Ovary (tissue), 9 donors: ENCODE measurements around the gene TOP3A. TPM values are rescaled to one million over a fixed set of nuclear protein-coding genes. Genes with fewer than 3 reads are reported as not detected.
"Not testable (repeated sequence)": the region's sequence is repeated elsewhere in the genome, so short reads cannot be mapped to it uniquely, and the experiment has no call there.

Source experiments
- DNase-seq, 5 donors: peaks; one replicate each; pipeline ENCODE4 v3.0.0-alpha.2; 2019 to 2020
- H3K27ac ChIP-seq, 2 donors: fragments of 200-600 bp; one replicate each; pipeline versions ENCODE4 v1.5.1 to v1.8.0; 2019 to 2022
- H3K27me3 ChIP-seq: fragments of 200-600 bp; one replicate; pipeline ENCODE4 v1.8.0; 2022
- H3K36me3 ChIP-seq: fragments of 200-600 bp; sonication (generic); one replicate; pipeline ENCODE4 v1.5.1; 2019
- H3K4me1 ChIP-seq: one replicate; pipeline ENCODE4 v1.8.1; 2013; ENCODE audit warnings: mild to moderate bottlenecking, moderate library complexity; ENCODE audit not compliant: insufficient read depth
- H3K4me3 ChIP-seq: fragments of 200-600 bp; sonication (generic); one replicate; pipeline ENCODE4 v1.5.1; 2017
- H3K9me3 ChIP-seq, 2 donors: fragments of 200-600 bp in 1 of 2; sonication (generic) in 1 of 2; one replicate each; pipeline versions ENCODE4 v1.5.1 to v1.8.1; 2013 to 2019; ENCODE audit warnings: mild to moderate bottlenecking in 1 of 2, moderate library complexity in 1 of 2
- EP300 ChIP-seq: sonication (generic); formaldehyde crosslinking; IDR thresholded peaks from one replicate; pipeline ENCODE4 v1.6.1; 2017; ENCODE audit warnings: antibody characterized with exemption
- POLR2A ChIP-seq: fragments of 450-650 bp; IDR thresholded peaks from one replicate; pipeline ENCODE4 v1.6.1; 2017; ENCODE audit warnings: antibody characterized with exemption, mild to moderate bottlenecking, moderate library complexity
- WGBS, 3 donors: extraction: QIAGEN DNeasy Blood & Tissue Kit in 1 of 3; methylation state at CpG; one replicate each; pipeline versions ENCODE4 v1.1.5 to v1.1.7; 2013 to 2017; 5-methylcytosine and 5-hydroxymethylcytosine counted together
- intact Hi-C, 4 donors: fragments of 100-400 bp; cut with DNase I; formaldehyde crosslinking; loops; one replicate each; pipeline versions ENCODE4 v1.11.0 to v1.15.1; 2022 to 2023
- polyA plus RNA-seq, 2 donors: library from polyadenylated mRNA; stranded (reverse); fragments of 200-250 nt in 1 of 2; fragments of 350-450 nt in 1 of 2; fragmentation: Illumina TruSeq in 1 of 2; extraction: RNeasy Lipid Tissue Mini Kit (QIAGEN cat#74804) in 1 of 2; gene quantifications; one replicate each; pipeline ENCODE4 v1.2.3, GENCODE V29; 2013 to 2014
- total RNA-seq, 7 donors: library from RNA; depleted of rRNA in 2 of 7; stranded (reverse); fragments of >200 nt in 2 of 7; fragmentation: NEBNext Ultra II Directional in 3 of 7; extraction: Animal tissue kit (Norgen Biotek cat#: 25700) in 3 of 7; gene quantifications; one replicate each; pipeline versions ENCODE4 v1.1.0 to v1.2.4, GENCODE V29; 2016 to 2023
- TF ChIP-seq, protein P1 (sequence below), 3 donors: fragments of 450-650 bp in 2 of 3; fragments of 200-600 bp in 1 of 3; IDR thresholded peaks; one replicate each; pipeline versions ENCODE4 v1.5.1 to v1.8.0; 2016 to 2022; ENCODE audit warnings: antibody characterized with exemption in 3 of 3, mild to moderate bottlenecking in 1 of 3
- donor health status: DM: no; HTN: no; CAD: no; lungs with moderate emphysema.
- donor health status: DM: no; HTN: no; CAD: no.
- donor health status: Bipolar disorder and iron deficiency.
- donor health status: DM: yes; HTN: yes; CAD: no.
- donor health status: DM: no; HTN: no; CAD: no.
- donor health status: DM: yes; HTN: yes; CAD: no.

Gene TOP3A
- total and polyA plus RNA-seq, 9 donors: 12.6 to 35.7 (median 21.3) TPM

- DNase-seq: no peak
- Histone ChIP-seq H3K4me3 (no peak overlapping the region), H3K27me3 (no peaks in the 10 kb centered on the region), H3K27ac (no peak overlapping the region), H3K9me3 (no peaks in the 10 kb centered on the region), H3K4me1 (no peaks in the 10 kb centered on the region), H3K36me3 (no peaks in the 10 kb centered on the region)
- 90 to 93% (median 92%) methylated on average over 6 of the region's 6 CpGs for WGBS, 3 donors
- intact Hi-C loops: no loop called here
- TF ChIP-seq, protein P1, sequence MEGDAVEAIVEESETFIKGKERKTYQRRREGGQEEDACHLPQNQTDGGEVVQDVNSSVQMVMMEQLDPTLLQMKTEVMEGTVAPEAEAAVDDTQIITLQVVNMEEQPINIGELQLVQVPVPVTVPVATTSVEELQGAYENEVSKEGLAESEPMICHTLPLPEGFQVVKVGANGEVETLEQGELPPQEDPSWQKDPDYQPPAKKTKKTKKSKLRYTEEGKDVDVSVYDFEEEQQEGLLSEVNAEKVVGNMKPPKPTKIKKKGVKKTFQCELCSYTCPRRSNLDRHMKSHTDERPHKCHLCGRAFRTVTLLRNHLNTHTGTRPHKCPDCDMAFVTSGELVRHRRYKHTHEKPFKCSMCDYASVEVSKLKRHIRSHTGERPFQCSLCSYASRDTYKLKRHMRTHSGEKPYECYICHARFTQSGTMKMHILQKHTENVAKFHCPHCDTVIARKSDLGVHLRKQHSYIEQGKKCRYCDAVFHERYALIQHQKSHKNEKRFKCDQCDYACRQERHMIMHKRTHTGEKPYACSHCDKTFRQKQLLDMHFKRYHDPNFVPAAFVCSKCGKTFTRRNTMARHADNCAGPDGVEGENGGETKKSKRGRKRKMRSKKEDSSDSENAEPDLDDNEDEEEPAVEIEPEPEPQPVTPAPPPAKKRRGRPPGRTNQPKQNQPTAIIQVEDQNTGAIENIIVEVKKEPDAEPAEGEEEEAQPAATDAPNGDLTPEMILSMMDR (IDR thresholded peaks at IDR 0.05): no peak
- TF ChIP-seq POLR2A (no peak), EP300 (no peak)
These were observed 38.7 kb upstream of the TOP3A start for GRCh38 chr17:18353541-18353940.

- no peaks in the 10 kb centered on the region for H3K4me1 ChIP-seq
- DNase-seq: no peak
- H3K27ac ChIP-seq: no peak overlapping the region
- TF ChIP-seq, protein P1 (IDR thresholded peaks at IDR 0.05): no peak
- TF ChIP-seq POLR2A: no peak
- TF ChIP-seq EP300: no peak
- WGBS, 3 donors: 84 to 91% (median 87%) methylated on average over 5 of the region's 5 CpGs
- no peaks in the 10 kb centered on the region for H3K9me3 ChIP-seq
- no peak overlapping the region for H3K4me3 ChIP-seq
- no peaks in the 10 kb centered on the region for H3K36me3 ChIP-seq
- intact Hi-C loops: no loop called here
- H3K27me3 ChIP-seq: no peaks in the 10 kb centered on the region
These were observed 29.2 kb upstream of the TOP3A start for GRCh38 chr17:18344021-18344420.

GRCh38 chr17:18339933-18340332 lies 25.1 kb upstream of the TOP3A start:
- 97 to 99% (median 98%) methylated on average over 13 of the region's 13 CpGs for WGBS, 3 donors
- Histone ChIP-seq H3K4me1 (no peaks in the 10 kb centered on the region), H3K4me3 (no peak overlapping the region), H3K36me3 (no peaks in the 10 kb centered on the region), H3K9me3 (no peaks in the 10 kb centered on the region), H3K27ac (no peak overlapping the region), H3K27me3 (no peaks in the 10 kb centered on the region)
- intact Hi-C loops: no loop called here
- TF ChIP-seq EP300: no peak
- TF ChIP-seq POLR2A: no peak
- TF ChIP-seq, protein P1 (IDR thresholded peaks at IDR 0.05): no peak
- DNase-seq: no peak

GRCh38 chr17:18338158-18338557 lies 23.4 kb upstream of the TOP3A start:
- WGBS, 3 donors: 97 to 100% (median 97%) methylated on average over 15 to 25 of the region's 25 CpGs
- H3K4me3 ChIP-seq, H3K27ac ChIP-seq, H3K27me3 ChIP-seq, H3K36me3 ChIP-seq, DNase-seq, intact Hi-C loops, H3K4me1 ChIP-seq, H3K9me3 ChIP-seq: not testable (repeated sequence)

- Histone ChIP-seq H3K4me3 (no peak overlapping the region), H3K27ac (no peak overlapping the region), H3K36me3 (no peaks in the 10 kb centered on the region), H3K4me1 (no peaks in the 10 kb centered on the region), H3K9me3 (no peaks in the 10 kb centered on the region), H3K27me3 (no peaks in the 10 kb centered on the region)
- DNase-seq: no peak
- WGBS, 3 donors: 74 to 85% (median 74%) methylated on average over 4 of the region's 4 CpGs
- intact Hi-C loops: no loop called here
- TF ChIP-seq EP300 (no peak), POLR2A (no peak)
- TF ChIP-seq, protein P1 (IDR thresholded peaks at IDR 0.05): no peak
These were observed 18.2 kb upstream of the TOP3A start for GRCh38 chr17:18332909-18333489.
